ENCODE measurements around the gene ACOX2. TPM values are rescaled to one million over a fixed set of nuclear protein-coding genes. Genes with fewer than 3 reads are reported as not detected.

The ACOX2 gene
- total and polyA plus RNA-seq, 2 of the 13 experiments (the other 11 are each of a cell fraction or from before 2014, with no cell fraction given) = 42.6 to 98.5 TPM

- POLR2A ChIA-PET = no interaction called here
- TF ChIP-seq ZC3H4 (CRISPR knock-in tag; IDR thresholded peaks at IDR 0.05; ENCODE audit: borderline replicate concordance) (no peak), ZNF567 (CRISPR knock-in tag; IDR thresholded peaks at IDR 0.05; ENCODE audit: borderline replicate concordance) (no peak), MXD1 (CRISPR knock-in tag; IDR thresholded peaks at IDR 0.05) (no peak), LCORL (IDR thresholded peaks at IDR 0.05) (no peak), LCORL (CRISPR knock-in tag; IDR thresholded peaks at IDR 0.05) (no peak), ZNF343 (CRISPR knock-in tag; IDR thresholded peaks at IDR 0.05) (no peak), ELF3 (CRISPR knock-in tag; IDR thresholded peaks at IDR 0.05) (no peak), FOXO4 (CRISPR knock-in tag; conservative IDR thresholded peaks at IDR 0.05) (no peak), TFE3 (CRISPR knock-in tag; IDR thresholded peaks at IDR 0.05) (no peak)
- TF ChIP-seq, protein P1, sequence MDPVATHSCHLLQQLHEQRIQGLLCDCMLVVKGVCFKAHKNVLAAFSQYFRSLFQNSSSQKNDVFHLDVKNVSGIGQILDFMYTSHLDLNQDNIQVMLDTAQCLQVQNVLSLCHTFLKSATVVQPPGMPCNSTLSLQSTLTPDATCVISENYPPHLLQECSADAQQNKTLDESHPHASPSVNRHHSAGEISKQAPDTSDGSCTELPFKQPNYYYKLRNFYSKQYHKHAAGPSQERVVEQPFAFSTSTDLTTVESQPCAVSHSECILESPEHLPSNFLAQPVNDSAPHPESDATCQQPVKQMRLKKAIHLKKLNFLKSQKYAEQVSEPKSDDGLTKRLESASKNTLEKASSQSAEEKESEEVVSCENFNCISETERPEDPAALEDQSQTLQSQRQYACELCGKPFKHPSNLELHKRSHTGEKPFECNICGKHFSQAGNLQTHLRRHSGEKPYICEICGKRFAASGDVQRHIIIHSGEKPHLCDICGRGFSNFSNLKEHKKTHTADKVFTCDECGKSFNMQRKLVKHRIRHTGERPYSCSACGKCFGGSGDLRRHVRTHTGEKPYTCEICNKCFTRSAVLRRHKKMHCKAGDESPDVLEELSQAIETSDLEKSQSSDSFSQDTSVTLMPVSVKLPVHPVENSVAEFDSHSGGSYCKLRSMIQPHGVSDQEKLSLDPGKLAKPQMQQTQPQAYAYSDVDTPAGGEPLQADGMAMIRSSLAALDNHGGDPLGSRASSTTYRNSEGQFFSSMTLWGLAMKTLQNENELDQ (CRISPR knock-in tag; IDR thresholded peaks at IDR 0.05; ENCODE audit: borderline replicate concordance) = no peak
- Histone ChIP-seq H4K20me1 (ENCODE audit: insufficient read depth, low read length) (no peaks in the 10 kb centered on the region), H3K36me3 (replicated peaks in 1 of 2; ENCODE audit: control insufficient read depth in 1 of 2, insufficient read depth in 2 of 2, low read length in 2 of 2) (peaks cover 11 to 55% of the 10 kb centered on the region in 2 experiments), H3K9ac (ENCODE audit: insufficient read depth, low read depth, low read length) (no peak overlapping the region), H3K27ac (ENCODE audit: extremely low read length, insufficient read depth, low read length) (no peak overlapping the region), H3K4me1 (ENCODE audit: insufficient read depth, low read length) (no peaks in the 10 kb centered on the region), H3K27me3 (ENCODE audit: control insufficient read depth in 1 of 2, insufficient read depth in 2 of 2, low read length in 2 of 2) (no peaks in the 10 kb centered on the region), H3K9me3 (ENCODE audit: low read length) (no peaks in the 10 kb centered on the region), H3K4me3 (replicated peaks in 1 of 3; ENCODE audit: insufficient read depth in 1 of 3, low read depth in 2 of 3, low read length in 3 of 3) (no peak overlapping the region), H3K4me2 (ENCODE audit: low read depth, low read length) (no peak overlapping the region), H2AFZ (ENCODE audit: low read length) (no peak overlapping the region), H3K79me2 (ENCODE audit: insufficient read depth, low read length) (peaks cover 7% of the 10 kb centered on the region)
- no peak for FAIRE-seq
- ATAC-seq = no peak
- DNase-seq (ENCODE audit: low spot score) = no peak
- in situ Hi-C loops (cut with HindIII; ENCODE audit: extremely low pct_ligation_motif_present, low pct_unique_long_range_greater_than_20kb) (no loop called here), intact Hi-C loops (cut with micrococcal nuclease; ENCODE audit: unreplicated experiment) (no loop called here)
- CTCF ChIA-PET (ENCODE audit: low intra/inter-chr PET ratio, low total read pairs) = no interaction called here
- 96% methylated on average over 2 of the region's 2 CpGs for WGBS (ENCODE audit: low lambda C conversion rate)
- no TSS peak for BruUV-seq (replicated peaks)
These were observed 29.5 kb downstream of the ACOX2 start for GRCh38 chr3:58507356-58508078.
